Vagina (tissue), 2 donors: ENCODE data around the gene IL1RAPL1. TPM values are rescaled to one million over a fixed set of nuclear protein-coding genes. Genes with fewer than 3 reads are reported as not detected.

Experiments
- DNase-seq, 2 donors: peaks; one replicate each; pipeline ENCODE4 v3.0.0-alpha.2; 2017; ENCODE audit errors: extremely low spot score in 2 of 2
- H3K27ac ChIP-seq: fragments of 200-600 bp; sonication (generic); one replicate; pipeline ENCODE4 v1.5.1; 2019
- H3K27me3 ChIP-seq: fragments of 200-600 bp; sonication (generic); one replicate; pipeline ENCODE4 v1.5.1; 2019
- H3K36me3 ChIP-seq, 2 donors: fragments of 200-600 bp; sonication (generic); one replicate each; pipeline ENCODE4 v1.5.1; 2017 to 2019
- H3K4me1 ChIP-seq: fragments of 200-600 bp; sonication (generic); one replicate; pipeline ENCODE4 v1.5.1; 2019
- H3K4me3 ChIP-seq, 2 donors: fragments of 200-600 bp; sonication (generic); 1 replicate in 1 of 2; 2 replicates in 1 of 2; pipeline ENCODE4 v1.5.1; 2016 to 2019
- H3K9me3 ChIP-seq: fragments of 200-600 bp; sonication (generic); one replicate; pipeline ENCODE4 v1.5.1; 2019
- POLR2A ChIP-seq, 2 donors: fragments of 450-650 bp; IDR thresholded peaks; one replicate each; pipeline ENCODE4 v1.6.1; 2017; ENCODE audit warnings: antibody characterized with exemption in 2 of 2, mild to moderate bottlenecking in 2 of 2, moderate library complexity in 2 of 2
- POLR2AphosphoS5 ChIP-seq, 2 donors: sonication (generic); formaldehyde crosslinking; IDR thresholded peaks; one replicate each; pipeline ENCODE4 v1.9.0; 2017; ENCODE audit warnings: antibody characterized with exemption in 2 of 2, mild to moderate bottlenecking in 2 of 2, low read depth in 1 of 2; ENCODE audit not compliant: insufficient read depth in 1 of 2
- intact Hi-C: fragments of 100-400 bp; cut with DNase I; formaldehyde crosslinking; loops from one replicate; pipeline ENCODE4 v1.15.1; 2023
- total RNA-seq: library from RNA; depleted of rRNA; stranded (reverse); fragments of >200 nt; gene quantifications from one replicate; pipeline ENCODE4 v1.2.3, GENCODE V29; 2016
- TF ChIP-seq, protein P1 (sequence below), 3 experiments: fragments of 450-650 bp in 2 of 3; fragments of 200-600 bp in 1 of 3; sonication (generic) in 1 of 3; IDR thresholded peaks; one replicate each; pipeline ENCODE4 v1.5.1; 2017 to 2019; ENCODE audit warnings: antibody characterized with exemption in 3 of 3, mild to moderate bottlenecking in 2 of 3, moderate library complexity in 2 of 3

The IL1RAPL1 gene
- total RNA-seq, 1 donor from 2014 or later, result not detected

DNA sequence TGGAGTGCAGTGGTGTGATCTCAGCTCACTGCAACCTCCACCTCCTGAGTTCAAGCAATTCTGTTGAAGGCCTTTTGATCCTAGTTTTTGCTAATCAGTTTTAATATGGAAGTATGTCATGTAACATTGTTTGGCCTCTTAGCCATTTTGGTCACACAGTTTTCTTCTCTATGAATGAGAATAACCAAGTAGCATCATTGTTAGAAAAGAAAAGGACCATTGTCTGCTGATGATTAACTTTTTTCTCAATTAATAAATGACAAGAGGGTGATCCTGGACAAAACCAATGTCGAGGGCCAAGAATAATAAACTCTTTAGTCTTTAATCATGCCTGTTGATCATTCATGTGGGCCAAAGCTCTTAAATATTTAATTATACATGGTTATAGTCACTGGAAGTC is 1338.8 kb downstream of the IL1RAPL1 start:
- Histone ChIP-seq H3K9me3 (no peaks in the 10 kb centered on the region), H3K36me3 (no peaks in the 10 kb centered on the region), H3K27ac (no peak overlapping the region), H3K4me1 (no peaks in the 10 kb centered on the region), H3K4me3 (no peak overlapping the region), H3K27me3 (no peaks in the 10 kb centered on the region)
- DNase-seq, result no peak
- TF ChIP-seq POLR2A (IDR thresholded peaks at IDR 0.05) (no peak), POLR2AphosphoS5 (IDR thresholded peaks at IDR 0.05; ENCODE audit: insufficient read depth in 1 of 2, low read depth in 1 of 2) (no peak)
- TF ChIP-seq, protein P1, sequence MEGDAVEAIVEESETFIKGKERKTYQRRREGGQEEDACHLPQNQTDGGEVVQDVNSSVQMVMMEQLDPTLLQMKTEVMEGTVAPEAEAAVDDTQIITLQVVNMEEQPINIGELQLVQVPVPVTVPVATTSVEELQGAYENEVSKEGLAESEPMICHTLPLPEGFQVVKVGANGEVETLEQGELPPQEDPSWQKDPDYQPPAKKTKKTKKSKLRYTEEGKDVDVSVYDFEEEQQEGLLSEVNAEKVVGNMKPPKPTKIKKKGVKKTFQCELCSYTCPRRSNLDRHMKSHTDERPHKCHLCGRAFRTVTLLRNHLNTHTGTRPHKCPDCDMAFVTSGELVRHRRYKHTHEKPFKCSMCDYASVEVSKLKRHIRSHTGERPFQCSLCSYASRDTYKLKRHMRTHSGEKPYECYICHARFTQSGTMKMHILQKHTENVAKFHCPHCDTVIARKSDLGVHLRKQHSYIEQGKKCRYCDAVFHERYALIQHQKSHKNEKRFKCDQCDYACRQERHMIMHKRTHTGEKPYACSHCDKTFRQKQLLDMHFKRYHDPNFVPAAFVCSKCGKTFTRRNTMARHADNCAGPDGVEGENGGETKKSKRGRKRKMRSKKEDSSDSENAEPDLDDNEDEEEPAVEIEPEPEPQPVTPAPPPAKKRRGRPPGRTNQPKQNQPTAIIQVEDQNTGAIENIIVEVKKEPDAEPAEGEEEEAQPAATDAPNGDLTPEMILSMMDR (IDR thresholded peaks at IDR 0.05), result no peak
- intact Hi-C loops, result no loop called here

DNA sequence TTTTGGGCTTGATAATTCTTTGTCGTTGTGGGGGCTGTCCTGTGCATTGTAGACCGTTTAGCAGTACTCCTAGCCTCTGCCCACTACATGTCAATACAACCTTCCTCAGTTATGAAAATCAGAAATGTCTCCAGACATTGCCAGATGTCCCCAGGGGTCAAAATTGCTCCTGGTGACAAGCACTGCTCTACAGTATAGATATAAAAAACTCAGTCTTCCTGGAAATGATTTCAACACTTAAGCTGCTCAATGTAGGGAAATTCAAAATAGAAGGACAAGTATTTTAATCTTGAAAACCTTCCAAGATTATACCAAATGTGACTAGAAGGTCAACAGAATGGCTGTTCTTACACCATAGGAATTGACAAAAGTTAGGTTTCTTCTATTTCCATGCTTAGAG is 1339.4 kb downstream of the IL1RAPL1 start:
- no peak for DNase-seq
- TF ChIP-seq POLR2A (IDR thresholded peaks at IDR 0.05), result no peak
- no peak for TF ChIP-seq POLR2AphosphoS5 (IDR thresholded peaks at IDR 0.05; ENCODE audit: insufficient read depth in 1 of 2, low read depth in 1 of 2)
- TF ChIP-seq, protein P1 (IDR thresholded peaks at IDR 0.05), result no peak
- H3K4me1 ChIP-seq, result no peaks in the 10 kb centered on the region
- no peaks in the 10 kb centered on the region for H3K9me3 ChIP-seq
- no peak overlapping the region for H3K27ac ChIP-seq
- intact Hi-C loops, result no loop called here
- H3K27me3 ChIP-seq, result no peaks in the 10 kb centered on the region
- H3K4me3 ChIP-seq, result no peak overlapping the region
- no peaks in the 10 kb centered on the region for H3K36me3 ChIP-seq

DNA sequence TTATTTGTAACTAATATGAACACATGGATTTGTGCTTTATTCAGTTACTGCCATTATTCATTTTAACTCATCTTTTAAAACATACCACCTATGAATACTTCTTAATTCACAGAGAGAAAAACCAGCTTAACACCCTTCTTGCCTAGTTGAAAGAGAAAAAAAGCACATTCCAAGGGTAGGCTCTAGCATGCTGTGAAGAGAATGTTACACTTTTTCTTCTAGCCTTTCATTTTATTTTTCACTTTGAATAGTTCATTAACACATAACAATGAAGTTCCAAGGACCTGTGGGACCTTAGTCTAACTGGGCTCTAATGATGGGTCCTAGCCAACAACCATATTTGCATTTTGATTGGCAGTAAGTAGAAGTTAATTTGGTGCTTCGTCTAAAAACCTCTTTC is 1348.2 kb downstream of the IL1RAPL1 start:
- Histone ChIP-seq H3K4me1 (no peaks in the 10 kb centered on the region), H3K4me3 (no peak overlapping the region), H3K9me3 (no peaks in the 10 kb centered on the region), H3K27ac (no peak overlapping the region), H3K27me3 (no peaks in the 10 kb centered on the region), H3K36me3 (no peaks in the 10 kb centered on the region)
- DNase-seq, result no peak
- intact Hi-C loops, result no loop called here
- no peak for TF ChIP-seq POLR2AphosphoS5 (IDR thresholded peaks at IDR 0.05; ENCODE audit: insufficient read depth in 1 of 2, low read depth in 1 of 2)
- TF ChIP-seq POLR2A (IDR thresholded peaks at IDR 0.05), result no peak
- TF ChIP-seq, protein P1 (IDR thresholded peaks at IDR 0.05), result no peak

DNA sequence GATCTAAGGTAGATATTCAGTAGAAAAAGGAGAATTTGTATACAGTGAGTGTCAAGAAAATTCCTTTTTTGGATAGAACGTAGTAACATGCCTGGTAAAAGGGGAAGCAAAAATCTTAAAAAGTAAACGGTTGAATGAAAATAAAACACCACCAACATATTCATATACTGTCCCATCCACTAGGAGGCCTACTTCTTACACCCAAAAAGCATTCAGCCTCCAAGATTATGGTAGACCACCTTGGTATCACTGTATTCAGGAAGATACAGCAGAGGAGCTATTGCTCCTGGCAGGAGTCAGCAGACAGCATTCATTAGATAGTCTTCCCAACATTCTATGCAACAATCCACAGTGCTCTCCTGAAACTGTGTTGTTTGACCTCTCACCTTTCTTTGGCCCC is 1353.5 kb downstream of the IL1RAPL1 start:
- TF ChIP-seq, protein P1 (IDR thresholded peaks at IDR 0.05), result no peak
- TF ChIP-seq POLR2A (IDR thresholded peaks at IDR 0.05) (no peak), POLR2AphosphoS5 (IDR thresholded peaks at IDR 0.05; ENCODE audit: insufficient read depth in 1 of 2, low read depth in 1 of 2) (no peak)
- no peaks in the 10 kb centered on the region for H3K27me3 ChIP-seq
- H3K4me1 ChIP-seq, result no peaks in the 10 kb centered on the region
- H3K36me3 ChIP-seq, result no peaks in the 10 kb centered on the region
- no peak for DNase-seq
- no peak overlapping the region for H3K27ac ChIP-seq
- intact Hi-C loops, result no loop called here
- H3K9me3 ChIP-seq, result no peaks in the 10 kb centered on the region
- no peak overlapping the region for H3K4me3 ChIP-seq

DNA sequence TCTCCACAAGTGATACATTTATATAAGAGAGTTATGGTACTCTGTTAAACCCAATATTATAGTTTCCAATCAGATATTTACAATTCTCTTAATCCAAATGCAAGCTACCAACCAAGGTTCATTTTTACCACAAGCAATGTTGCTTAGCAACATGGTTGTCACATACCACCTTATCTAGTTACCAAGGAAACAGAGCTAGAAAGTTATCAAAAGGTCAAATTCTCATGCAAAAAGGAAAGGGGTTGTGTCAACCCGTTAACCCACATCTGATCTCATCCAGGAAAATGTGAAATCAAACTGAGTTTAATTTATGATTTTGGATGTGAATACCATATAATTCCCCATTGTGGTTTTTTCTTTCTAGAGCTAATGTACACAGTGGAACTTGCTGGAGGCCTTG is 1354.0 kb downstream of the IL1RAPL1 start:
- DNase-seq, result no peak
- no peaks in the 10 kb centered on the region for H3K27me3 ChIP-seq
- no peaks in the 10 kb centered on the region for H3K36me3 ChIP-seq
- TF ChIP-seq POLR2AphosphoS5 (IDR thresholded peaks at IDR 0.05; ENCODE audit: insufficient read depth in 1 of 2, low read depth in 1 of 2) (no peak), POLR2A (IDR thresholded peaks at IDR 0.05) (no peak)
- TF ChIP-seq, protein P1 (IDR thresholded peaks at IDR 0.05), result no peak
- no peak overlapping the region for H3K27ac ChIP-seq
- H3K4me1 ChIP-seq, result no peaks in the 10 kb centered on the region
- no peaks in the 10 kb centered on the region for H3K9me3 ChIP-seq
- no peak overlapping the region for H3K4me3 ChIP-seq
- intact Hi-C loops, result no loop called here
